Motor neuron (in vitro differentiated cells): Measurements from ENCODE around the gene PKD1. TPM values are rescaled to one million over a fixed set of nuclear protein-coding genes. Genes with fewer than 3 reads are reported as not detected.

Source experiments
- ATAC-seq, 8 experiments: fragments of 200-7000 bp; cut with Tn5 transposase; replicated peaks in 6 of 8; 2 replicates each; pipeline ENCODE4 v1.8.0; 2021; ENCODE audit warnings: mild to moderate bottlenecking in 8 of 8, moderate library complexity in 8 of 8
- H3K27ac ChIP-seq, 2 donors: fragments of 250-450 bp; sonication (Bioruptor Pico); 2 replicates each; pipeline ENCODE4 v1.9.0; 2021; ENCODE audit warnings: antibody characterized with exemption in 2 of 2, mild to moderate bottlenecking in 2 of 2, moderate library complexity in 1 of 2
- H3K4me1 ChIP-seq, 2 donors: fragments of 250-450 bp; sonication (Bioruptor Pico); replicated peaks in 1 of 2; 2 replicates each; pipeline ENCODE4 v1.6.1; 2021; ENCODE audit warnings: antibody characterized with exemption in 2 of 2, mild to moderate bottlenecking in 2 of 2, moderate library complexity in 1 of 2
- H3K4me3 ChIP-seq, 5 donors: fragments of 250-450 bp; sonication (Bioruptor Pico); 2 replicates each; pipeline ENCODE4 v1.9.0; 2021; ENCODE audit warnings: antibody characterized with exemption in 5 of 5, mild to moderate bottlenecking in 5 of 5, moderate library complexity in 4 of 5
- WGBS, 10 experiments: fragments of 450-650 bp; shearing (Covaris generic); methylation state at CpG; one replicate each; pipeline ENCODE4 v1.0.0; 2022; 5-methylcytosine and 5-hydroxymethylcytosine counted together
- in situ Hi-C, 9 experiments: fragments of 400-800 bp; cut with MboI; loops; one replicate each; pipeline ENCODE4 v1.15.0; 2021; ENCODE audit warnings: low sequenced_read_pairs in 9 of 9, low pct_unique_long_range_greater_than_20kb in 2 of 9; ENCODE audit not compliant: unreplicated experiment in 9 of 9
- total RNA-seq, 8 experiments: library from RNA; unstranded; fragments of 300-600 nt; gene quantifications; 2 replicates each; pipeline versions ENCODE4 v1.2.3 to v1.2.4, GENCODE V29; 2022

PKD1 gene
- total RNA-seq, 8 experiments from 2014 or later = 27.9 to 123 (median 58.3) TPM

GRCh38 chr16:2090481-2090776 is 45.3 kb downstream of the PKD1 start:
- no peak for ATAC-seq
- H3K4me3 ChIP-seq = no peak overlapping the region
- in situ Hi-C loops = no loop called here
- peaks cover 14 to 15% of the 10 kb centered on the region in 2 donors for H3K4me1 ChIP-seq
- H3K27ac ChIP-seq = peak overlapping the region in 1 of 2 donors; percentile 38
- 95% methylated on average over 4 of the region's 14 CpGs; no CpG with 5 or more reads in 9 of the 10 experiments for WGBS, 10 experiments

DNA sequence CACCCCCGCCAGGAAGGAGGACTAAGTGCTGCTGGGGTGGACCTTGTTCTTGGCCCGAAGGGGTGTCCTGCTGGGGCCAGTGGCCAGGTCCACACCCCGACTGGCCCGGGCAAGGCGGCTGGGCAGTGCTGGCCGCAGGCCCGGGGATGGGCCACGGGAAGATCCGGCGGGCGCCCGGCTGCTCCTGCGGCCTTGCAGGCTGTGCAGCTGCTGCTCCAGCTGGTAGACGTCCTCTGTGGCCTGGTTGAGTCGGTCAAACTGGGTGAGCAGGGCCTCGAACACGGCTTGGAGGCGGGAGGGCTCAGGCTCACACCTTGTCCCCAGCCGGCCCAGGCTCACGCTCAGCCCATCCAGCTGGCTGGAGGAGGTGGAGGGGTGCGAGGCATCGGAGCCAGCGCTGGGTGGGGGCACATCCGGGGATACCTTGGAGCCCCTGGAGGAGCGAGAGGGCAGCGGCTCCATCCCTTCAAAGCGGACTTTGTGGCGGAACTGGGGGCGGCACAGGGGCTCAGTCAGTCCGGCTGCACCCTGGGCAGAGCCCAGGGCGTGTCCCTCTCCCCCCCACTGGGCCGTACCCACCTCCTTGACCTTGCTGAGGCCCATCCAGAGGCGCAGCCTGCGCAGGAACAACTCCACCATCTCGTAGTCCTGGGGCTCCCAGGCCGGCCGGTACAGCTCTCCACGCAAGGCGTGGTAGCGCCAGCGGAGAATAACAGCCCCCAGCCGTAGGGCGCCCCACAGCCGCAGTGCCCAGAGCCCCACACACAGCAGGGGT is 45.8 kb downstream of the PKD1 start:
- no peak overlapping the region for H3K27ac ChIP-seq
- no peak for ATAC-seq
- WGBS, 10 experiments = 40 to 97% methylated on average over 1 to 5 of the region's 44 CpGs; no CpG with 5 or more reads in 8 of the 10 experiments
- peaks cover 14 to 15% of the 10 kb centered on the region in 2 donors for H3K4me1 ChIP-seq
- in situ Hi-C loops = no loop called here
- no peak overlapping the region for H3K4me3 ChIP-seq

DNA sequence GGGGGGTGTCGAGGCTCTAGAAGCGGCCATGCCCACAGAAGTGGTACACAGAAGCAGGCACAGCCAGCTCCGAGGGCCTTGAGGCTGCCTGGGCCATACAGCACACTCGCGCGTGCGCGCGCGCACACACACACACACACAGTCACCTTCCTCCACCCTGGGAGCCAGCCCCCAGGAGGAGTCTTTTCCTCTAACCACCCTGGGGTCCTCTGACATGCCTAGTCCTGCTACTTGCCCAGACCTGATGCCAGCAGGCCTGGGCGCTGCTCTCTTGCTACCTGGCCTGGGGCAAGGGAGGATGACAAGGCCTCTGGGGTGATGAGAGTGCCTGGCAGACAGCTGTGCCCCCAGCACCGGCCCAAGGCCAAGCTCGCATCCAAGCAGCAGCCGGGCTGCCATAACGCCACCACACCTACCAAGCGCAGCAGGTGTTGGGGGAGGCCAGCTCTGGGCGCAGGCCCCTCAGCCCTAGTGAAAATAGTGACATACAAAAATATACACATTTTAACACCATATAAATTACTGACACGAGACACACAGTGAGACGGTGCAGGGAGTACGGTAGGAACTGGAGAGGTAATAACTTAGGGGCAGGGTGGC is 46.8 kb downstream of the PKD1 start:
- 83 to 100% (median 98%) methylated on average over 1 to 11 of the region's 20 CpGs; no CpG with 5 or more reads in 5 of the 10 experiments for WGBS, 10 experiments
- ATAC-seq = no peak

GRCh38 chr16:2087748-2088631 is 47.7 kb downstream of the PKD1 start:
- Histone ChIP-seq H3K4me3 (no peak overlapping the region), H3K4me1 (peaks cover 14 to 15% of the 10 kb centered on the region in 2 donors), H3K27ac (no peak overlapping the region)
- no peak for ATAC-seq
- 85 to 89% (median 86%) methylated on average over 5 to 6 of the region's 41 CpGs; no CpG with 5 or more reads in 7 of the 10 experiments for WGBS, 10 experiments
- in situ Hi-C loops = no loop called here

More for the DNA sequence above, 46.8 kb downstream of the PKD1 start:
- Histone ChIP-seq H3K4me1 (peaks cover 14 to 15% of the 10 kb centered on the region in 2 donors), H3K4me3 (no peak overlapping the region), H3K27ac (no peak overlapping the region)
- in situ Hi-C loops = no loop called here

DNA sequence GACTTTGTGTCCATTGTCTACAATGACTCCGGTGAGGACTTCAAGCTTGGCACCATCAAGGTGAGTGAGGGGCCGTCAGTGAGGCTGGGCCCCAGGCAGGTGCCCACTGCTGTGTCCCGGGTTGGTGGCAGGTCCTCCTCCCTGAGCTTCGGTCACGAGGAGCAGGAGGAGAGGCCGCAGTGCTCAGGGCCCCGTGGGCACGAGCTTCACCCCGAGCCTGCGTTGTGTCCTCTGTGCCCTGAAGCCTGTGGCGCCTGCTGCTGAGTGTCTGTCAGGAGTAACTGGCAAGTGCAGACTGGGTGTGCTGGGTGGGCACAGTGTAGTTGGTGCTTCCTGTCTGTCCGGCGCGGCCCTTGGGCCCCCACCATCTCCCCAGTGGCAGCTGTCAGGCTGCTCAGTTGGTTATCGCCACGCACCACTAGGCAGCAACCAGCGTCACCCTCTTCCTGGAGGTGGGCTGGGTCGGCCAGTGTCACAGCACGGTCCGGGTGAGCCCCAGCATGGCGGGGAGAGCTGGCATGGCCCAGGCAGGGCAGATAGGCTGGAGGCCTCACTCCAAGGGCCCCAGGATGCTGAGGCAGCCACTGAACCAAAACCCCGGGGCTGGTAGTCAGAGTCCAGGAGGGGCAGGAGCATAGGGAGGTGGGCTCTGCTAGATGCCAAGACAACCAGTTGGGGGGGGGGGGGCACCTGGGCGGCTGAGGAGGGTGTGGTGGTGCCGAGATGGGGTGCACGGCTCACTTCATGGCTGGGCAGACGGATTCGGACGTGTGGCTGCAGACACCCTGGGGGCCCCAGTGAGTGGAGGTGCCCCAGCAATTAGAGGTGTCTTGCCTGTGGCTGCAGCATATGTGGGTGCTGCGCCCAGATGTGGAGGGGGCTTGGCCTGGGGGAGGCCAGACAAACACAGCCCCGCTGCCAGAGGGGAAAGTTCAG is 48.6 kb downstream of the PKD1 start:
- no peak for ATAC-seq
- Histone ChIP-seq H3K4me1 (peaks cover 7 to 10% of the 10 kb centered on the region in 2 donors), H3K27ac (no peak overlapping the region), H3K4me3 (no peak overlapping the region)
- 60 to 100% (median 100%) methylated on average over 1 to 3 of the region's 30 CpGs; no CpG with 5 or more reads in 6 of the 10 experiments for WGBS, 10 experiments
- in situ Hi-C loops = no loop called here

DNA sequence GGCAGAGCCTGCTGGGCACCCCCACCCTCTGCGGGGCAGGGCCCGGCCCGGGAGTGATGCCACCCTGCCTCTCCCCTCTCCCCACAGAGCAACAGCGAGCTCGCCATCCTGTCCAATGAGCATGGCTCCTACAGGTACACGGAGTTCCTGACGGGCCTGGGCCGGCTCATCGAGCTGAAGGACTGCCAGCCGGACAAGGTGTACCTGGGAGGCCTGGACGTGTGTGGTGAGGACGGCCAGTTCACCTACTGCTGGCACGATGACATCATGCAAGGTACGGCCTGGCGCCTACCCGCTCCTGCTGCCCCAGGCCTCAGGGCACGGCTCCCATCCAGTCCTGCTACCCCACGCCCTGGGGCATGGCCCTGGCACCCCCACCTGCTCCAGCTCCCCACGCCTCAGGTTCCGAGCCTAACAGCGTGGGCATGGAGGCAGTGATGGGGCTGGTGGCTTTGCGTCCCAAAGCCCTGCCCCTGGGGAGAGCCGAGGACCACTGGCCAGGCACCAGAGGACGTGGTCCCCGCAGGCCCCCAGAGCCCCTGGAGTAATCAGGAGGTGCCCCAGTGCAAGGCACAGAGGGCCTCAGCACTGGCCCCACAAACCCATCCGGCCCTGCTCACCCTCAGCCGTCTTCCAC is 49.5 kb downstream of the PKD1 start:
- Histone ChIP-seq H3K4me1 (peaks cover 0 to 7% of the 10 kb centered on the region in 2 donors), H3K27ac (no peak overlapping the region), H3K4me3 (no peak overlapping the region)
- no peak for ATAC-seq
- in situ Hi-C loops = no loop called here
- WGBS, 10 experiments = 96 to 100% (median 98%) methylated on average over 1 to 5 of the region's 27 CpGs; no CpG with 5 or more reads in 6 of the 10 experiments

GRCh38 chr16:2085669-2086068 is 50.0 kb downstream of the PKD1 start:
- peak in 3 of 8 experiments; percentile 39 to 58 (median 42) for ATAC-seq
- in situ Hi-C loops = no loop called here
- Histone ChIP-seq H3K4me3 (no peak overlapping the region), H3K4me1 (peaks cover 0 to 7% of the 10 kb centered on the region in 2 donors), H3K27ac (no peak overlapping the region)
- 33% methylated on average over 2 of the region's 14 CpGs; no CpG with 5 or more reads in 9 of the 10 experiments for WGBS, 10 experiments

DNA sequence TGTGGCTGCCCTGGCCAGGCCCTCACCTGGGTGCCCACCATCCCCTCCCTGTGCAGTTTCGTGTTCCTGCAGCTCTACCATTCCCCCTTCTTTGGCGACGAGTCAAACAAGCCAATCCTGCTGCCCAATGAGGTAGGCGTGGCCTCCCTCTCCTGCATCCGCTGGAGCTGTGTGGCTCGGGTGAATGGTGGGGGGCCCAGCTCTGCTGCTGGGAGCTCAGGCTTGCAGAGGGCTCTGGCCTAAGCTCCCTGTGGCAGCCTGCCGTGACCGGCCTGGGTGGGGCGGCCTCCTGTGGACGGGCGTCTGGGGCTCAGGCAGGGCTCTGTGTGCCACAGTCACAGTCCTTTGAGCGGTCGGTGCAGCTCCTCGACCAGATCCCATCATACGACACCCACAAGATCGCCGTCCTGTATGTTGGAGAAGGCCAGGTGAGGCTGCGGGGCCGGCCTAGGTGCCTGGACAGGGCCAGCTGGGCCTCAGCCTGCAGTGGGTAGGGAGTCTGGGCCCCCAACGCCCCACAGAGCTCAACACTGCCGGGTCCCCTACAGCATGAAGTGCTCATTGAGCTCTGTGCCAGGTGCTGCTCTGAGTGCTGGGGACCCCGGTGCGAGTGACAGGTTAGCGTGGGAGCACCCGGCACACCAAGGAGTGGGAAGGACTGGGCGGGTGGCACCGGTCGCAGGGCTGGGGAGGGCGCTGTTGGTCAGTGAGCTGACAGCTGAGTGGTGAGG is 50.6 kb downstream of the PKD1 start:
- Histone ChIP-seq H3K4me1 (peaks cover 0 to 7% of the 10 kb centered on the region in 2 donors), H3K27ac (no peak overlapping the region), H3K4me3 (no peak overlapping the region)
- no peak for ATAC-seq
- WGBS, 10 experiments = 67 to 90% (median 85%) methylated on average over 3 to 6 of the region's 29 CpGs; no CpG with 5 or more reads in 5 of the 10 experiments
- in situ Hi-C loops = no loop called here

GRCh38 chr16:2083876-2084780 is 51.6 kb downstream of the PKD1 start:
- no peak for ATAC-seq

GRCh38 chr16:2083409-2083808 is 52.3 kb downstream of the PKD1 start:
- 80 to 100% (median 87%) methylated on average over 1 to 6 of the region's 19 CpGs; no CpG with 5 or more reads in 7 of the 10 experiments for WGBS, 10 experiments
- Histone ChIP-seq H3K4me1 (peaks cover 0 to 7% of the 10 kb centered on the region in 2 donors), H3K27ac (no peak overlapping the region), H3K4me3 (no peak overlapping the region)
- in situ Hi-C loops = no loop called here
- no peak for ATAC-seq

More at GRCh38 chr16:2083876-2084780, 51.6 kb downstream of the PKD1 start:
- Histone ChIP-seq H3K4me3 (no peak overlapping the region), H3K4me1 (peaks cover 0 to 7% of the 10 kb centered on the region in 2 donors), H3K27ac (no peak overlapping the region)
- 83 to 100% (median 100%) methylated on average over 1 to 4 of the region's 44 CpGs; no CpG with 5 or more reads in 4 of the 10 experiments for WGBS, 10 experiments
- in situ Hi-C loops = no loop called here
